Embryonic facial prominence (tissue), 1 donor: ENCODE data around the gene GPR158.

Source experiments
- DNase-seq: peaks from one replicate; pipeline ENCODE4 v3.0.0-alpha.2; 2016; ENCODE audit errors: extremely low spot score

The GPR158 gene

GRCh38 chr10:25206693-25207414 is 32.1 kb downstream of the GPR158 start:
- DNase-seq, result no peak

GRCh38 chr10:25209618-25210017 is 34.8 kb downstream of the GPR158 start:
- no peak for DNase-seq

- DNase-seq, result no peak
Observed at GRCh38 chr10:25210265-25210664, 35.5 kb downstream of the GPR158 start.

GRCh38 chr10:25220156-25220555 is 45.4 kb downstream of the GPR158 start:
- no peak for DNase-seq

- DNase-seq, result no peak
Observed at GRCh38 chr10:25222085-25222660, 47.4 kb downstream of the GPR158 start.

- DNase-seq, result no peak
Observed at GRCh38 chr10:25226775-25227682, 52.2 kb downstream of the GPR158 start.

- DNase-seq, result no peak
Observed at GRCh38 chr10:25231751-25232150, 57.0 kb downstream of the GPR158 start.

- DNase-seq, result no peak
Observed at GRCh38 chr10:25232204-25232603, 57.4 kb downstream of the GPR158 start.

- DNase-seq, result no peak
Observed at GRCh38 chr10:25245165-25245564, 70.4 kb downstream of the GPR158 start.

- DNase-seq, result no peak
Observed at GRCh38 chr10:25257646-25258045, 82.8 kb downstream of the GPR158 start.

GRCh38 chr10:25261110-25261509 is 86.3 kb downstream of the GPR158 start:
- no peak for DNase-seq

- no peak for DNase-seq
Observed at GRCh38 chr10:25261558-25261957, 86.8 kb downstream of the GPR158 start.

- no peak for DNase-seq
Observed at GRCh38 chr10:25263931-25264330, 89.1 kb downstream of the GPR158 start.

- DNase-seq, result no peak
Observed at GRCh38 chr10:25278180-25278579, 103.4 kb downstream of the GPR158 start.

GRCh38 chr10:25280076-25280475 is 105.3 kb downstream of the GPR158 start:
- no peak for DNase-seq

GRCh38 chr10:25280573-25280972 is 105.8 kb downstream of the GPR158 start:
- DNase-seq, result no peak

- DNase-seq, result no peak
Observed at GRCh38 chr10:25285809-25286208, 111.0 kb downstream of the GPR158 start.

GRCh38 chr10:25288181-25288580 is 113.4 kb downstream of the GPR158 start:
- no peak for DNase-seq

- DNase-seq, result no peak
Observed at GRCh38 chr10:25294032-25294926, 119.5 kb downstream of the GPR158 start.

- DNase-seq, result no peak
Observed at GRCh38 chr10:25296324-25296723, 121.5 kb downstream of the GPR158 start.

GRCh38 chr10:25297466-25297865 is 122.7 kb downstream of the GPR158 start:
- DNase-seq, result no peak

GRCh38 chr10:25300073-25300472 is 125.3 kb downstream of the GPR158 start:
- DNase-seq, result no peak
